NCI-H146 (cell line): Measurements from ENCODE around the gene MAP2K2.

Source experiments
- DNase-seq: peaks from one replicate; lab custom pipeline; 2025; lab: John Stamatoyannopoulos, UW

Gene MAP2K2

GRCh38 chr19:4077800-4078684 is 45.9 kb downstream of the MAP2K2 start:
- peak; percentile 23 for DNase-seq

GRCh38 chr19:4077007-4077374 is 46.9 kb downstream of the MAP2K2 start:
- DNase-seq, result no peak

GRCh38 chr19:4075373-4075772 is 48.5 kb downstream of the MAP2K2 start:
- no peak for DNase-seq

- DNase-seq, result no peak
Observed at GRCh38 chr19:4071610-4072009, 52.3 kb downstream of the MAP2K2 start.

- no peak for DNase-seq
Observed at GRCh38 chr19:4069331-4069959, 54.5 kb downstream of the MAP2K2 start.

- DNase-seq, result no peak
Observed at GRCh38 chr19:4068047-4068966, 55.6 kb downstream of the MAP2K2 start.

GRCh38 chr19:4067396-4068046 is 56.4 kb downstream of the MAP2K2 start:
- peak; percentile 28 for DNase-seq

GRCh38 chr19:4066682-4067395 is 57.1 kb downstream of the MAP2K2 start, which contains the start of gene ZBTB7A:
Gene ZBTB7A, minus strand, starts transcription at chr19:4066899. Its CDS starts 11,667 bp downstream, at chr19:4055232.
- peak; percentile 74 for DNase-seq

GRCh38 chr19:4066176-4066606 is 57.7 kb downstream of the MAP2K2 start:
- DNase-seq, result no peak

GRCh38 chr19:4065430-4066175 is 58.3 kb downstream of the MAP2K2 start:
- peak; percentile 95 for DNase-seq

GRCh38 chr19:4064496-4065260 is 59.2 kb downstream of the MAP2K2 start:
- peak; percentile 13 for DNase-seq

- DNase-seq, result no peak
Observed at GRCh38 chr19:4064149-4064495, 59.8 kb downstream of the MAP2K2 start.

- no peak for DNase-seq
Observed at GRCh38 chr19:4063369-4064148, 60.4 kb downstream of the MAP2K2 start.

GRCh38 chr19:4062419-4063368 is 61.2 kb downstream of the MAP2K2 start:
- no peak for DNase-seq

GRCh38 chr19:4061683-4062418 is 62.1 kb downstream of the MAP2K2 start:
- DNase-seq, result peak; percentile 61

- DNase-seq, result no peak
Observed at GRCh38 chr19:4061178-4061682, 62.7 kb downstream of the MAP2K2 start.
